Cortex of kidney (tissue), 1 donor: Measurements from ENCODE around the gene IGSF10.
"Not testable (repeated sequence)": the region's sequence is repeated elsewhere in the genome, so short reads cannot be mapped to it uniquely, and the experiment has no call there.

ENCODE experiments used
- DNase-seq: peaks from one replicate; lab custom pipeline; 2025; lab: John Stamatoyannopoulos, UW

Gene IGSF10

GRCh38 chr3:151460774-151461450 lies at the start of gene IGSF10:
IGSF10 (minus strand) TSS chr3:151461061; CDS start chr3:151458709, 2,352 bp downstream.
- DNase-seq = no peak

GRCh38 chr3:151509468-151510135 lies 48.7 kb upstream of the IGSF10 start:
- not testable (repeated sequence) for DNase-seq

DNA sequence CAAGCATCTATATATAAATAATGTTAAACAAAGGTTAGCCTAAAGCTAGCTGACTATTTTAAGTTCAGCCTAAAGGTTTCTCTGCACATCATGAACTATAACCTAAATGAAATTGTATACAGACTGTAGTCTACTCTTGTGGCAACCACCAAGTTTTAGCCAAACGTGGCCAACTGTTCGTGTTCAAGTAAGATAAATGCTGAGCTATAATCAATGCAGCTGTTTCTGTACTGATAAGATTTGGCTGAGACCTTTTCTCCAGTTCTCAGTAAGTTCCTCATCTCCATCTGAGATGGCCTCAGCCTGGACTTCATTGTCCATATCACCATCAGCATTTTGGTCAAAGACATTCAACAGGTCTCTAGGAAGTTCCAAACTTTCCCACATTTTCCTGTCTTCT lies 43.7 kb upstream of the IGSF10 start:
- no peak for DNase-seq

GRCh38 chr3:151503074-151503473 lies 42.2 kb upstream of the IGSF10 start:
- DNase-seq = no peak

DNA sequence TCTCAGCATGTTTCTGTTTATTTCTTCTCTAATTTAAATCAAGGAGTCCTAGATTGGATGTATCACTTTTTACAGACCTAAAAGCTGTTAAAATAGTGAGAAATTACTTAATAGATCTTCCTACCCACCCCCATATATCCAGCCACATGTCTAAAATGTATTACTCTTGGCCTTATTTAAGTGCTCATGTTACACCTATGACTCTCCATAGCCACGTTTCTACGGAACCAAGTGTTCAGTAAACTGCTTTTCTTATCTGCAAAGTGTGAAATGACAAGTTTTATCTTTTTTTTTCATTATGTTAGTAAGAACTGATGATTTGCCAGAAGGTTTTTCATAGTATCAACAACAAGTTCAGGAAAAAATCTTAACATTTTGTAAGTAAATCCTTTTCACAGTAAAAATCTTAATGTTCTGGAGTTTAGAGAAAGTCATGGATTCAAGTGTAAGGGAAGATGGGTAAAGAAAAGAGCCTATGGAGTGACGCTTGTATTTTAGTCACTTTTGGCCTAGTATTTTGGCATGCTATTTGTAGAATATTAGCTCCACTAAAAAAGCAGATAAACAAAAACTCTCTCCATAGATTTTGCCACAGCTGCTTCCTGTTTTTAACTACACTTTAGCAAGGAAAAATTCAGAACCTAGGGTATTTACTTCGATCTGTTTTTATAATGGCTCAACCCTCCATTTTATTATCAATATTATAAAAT lies 41.2 kb upstream of the IGSF10 start:
- no peak for DNase-seq

DNA sequence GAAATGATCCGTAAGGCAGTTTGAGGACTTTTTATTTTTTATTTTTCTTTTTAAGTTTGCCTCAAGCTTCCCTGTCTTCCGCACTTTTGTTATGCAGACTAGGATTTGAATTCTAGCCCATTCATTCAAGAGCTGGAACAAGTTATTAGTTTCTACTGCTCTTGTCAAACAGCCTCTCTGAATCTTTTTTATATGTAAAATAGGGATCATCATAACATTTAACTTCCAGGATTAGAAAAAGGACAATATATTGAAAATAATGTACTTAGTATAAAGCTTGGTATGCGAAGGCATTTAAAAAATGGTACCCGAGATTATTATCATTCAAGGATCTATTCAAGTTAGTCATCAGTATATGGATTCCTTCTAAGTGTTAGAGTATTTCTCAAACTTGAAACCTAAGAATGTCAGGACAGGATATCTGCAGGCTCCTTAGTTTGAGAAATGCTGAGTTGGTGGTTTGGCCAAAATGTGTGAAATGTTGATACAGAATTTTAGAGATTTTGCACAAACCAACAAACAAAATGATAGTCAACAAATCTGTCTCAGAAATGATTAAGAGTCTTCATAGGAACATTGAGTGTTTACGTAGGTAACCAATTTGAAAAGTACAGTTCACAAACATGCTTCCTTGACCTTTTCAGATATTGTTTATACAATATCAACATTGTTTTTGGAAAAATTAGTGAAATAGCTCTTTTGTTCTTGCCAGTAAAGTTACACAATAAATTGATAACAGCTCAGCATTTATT lies 40.5 kb upstream of the IGSF10 start:
- DNase-seq = no peak

GRCh38 chr3:151499168-151499567 lies 38.3 kb upstream of the IGSF10 start:
- no peak for DNase-seq

- no peak for DNase-seq
These were observed 30.7 kb upstream of the IGSF10 start for GRCh38 chr3:151491525-151491924.

GRCh38 chr3:151487833-151488232 lies 27.0 kb upstream of the IGSF10 start:
- not testable (repeated sequence) for DNase-seq

DNA sequence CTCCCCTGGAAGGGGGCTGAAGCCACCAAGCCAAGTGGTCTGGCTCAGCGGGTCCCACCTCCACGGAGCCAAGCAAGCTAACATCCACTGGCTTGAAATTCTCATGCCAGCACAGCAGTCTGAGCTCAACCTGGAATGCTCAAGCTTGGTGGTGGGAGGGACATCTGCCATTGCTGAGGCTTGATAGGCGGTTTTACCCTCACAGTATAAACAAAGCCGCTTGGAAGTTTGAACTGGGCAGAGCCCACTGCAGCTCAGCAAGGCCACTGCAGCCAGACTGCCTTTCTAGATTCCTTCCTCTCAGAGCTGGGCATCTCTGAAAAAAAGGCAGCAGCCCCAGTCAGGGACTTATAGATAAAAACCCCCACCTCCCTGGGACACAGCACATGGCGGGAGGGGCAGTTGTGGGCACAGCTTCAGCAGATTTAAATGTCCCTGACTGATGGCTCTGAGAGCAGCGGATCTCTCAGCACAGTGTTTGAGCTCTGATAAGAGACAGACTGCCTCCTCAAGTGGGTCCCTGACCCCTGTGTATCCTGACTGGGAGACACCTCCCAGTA lies 23.2 kb upstream of the IGSF10 start:
- DNase-seq = no peak

DNA sequence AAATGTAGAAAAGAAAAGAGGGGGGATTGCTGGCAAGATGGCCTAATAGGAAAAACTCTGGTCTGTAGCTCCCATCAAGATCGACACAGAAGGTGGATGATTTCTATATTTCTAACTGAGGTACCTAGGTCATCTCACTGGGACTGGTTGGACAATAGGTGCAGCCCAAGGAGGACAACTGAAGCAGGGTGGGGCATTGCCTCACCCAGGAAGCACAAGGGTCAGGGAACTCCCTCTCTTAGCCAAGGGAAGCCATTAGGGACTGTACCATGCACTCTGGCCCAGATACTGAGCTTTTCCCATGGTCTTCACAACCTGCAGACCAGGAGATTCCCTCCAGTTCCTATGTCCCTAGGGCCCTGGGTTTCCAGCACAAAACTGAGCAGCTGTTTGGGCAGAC lies 22.6 kb upstream of the IGSF10 start:
- DNase-seq = no peak

GRCh38 chr3:151480492-151480891 lies 19.6 kb upstream of the IGSF10 start:
- no peak for DNase-seq

DNA sequence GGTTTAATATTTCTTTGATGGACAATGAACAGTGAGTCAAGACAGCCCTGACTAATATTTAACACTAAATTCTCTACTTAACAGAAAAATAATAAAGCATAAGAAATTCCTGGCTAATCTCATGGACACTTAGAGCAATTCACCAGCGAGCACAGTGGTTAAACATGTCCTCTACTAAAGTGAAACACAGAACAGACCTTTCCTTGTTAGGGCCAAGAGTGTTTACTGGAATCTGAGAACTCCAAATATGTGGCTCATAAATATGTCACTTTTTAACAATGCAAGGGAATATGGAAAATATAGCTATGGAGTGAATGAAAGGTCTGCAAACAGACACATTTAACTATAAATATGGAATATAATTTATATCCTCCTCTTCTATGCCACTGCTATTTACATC lies 18.6 kb upstream of the IGSF10 start:
- DNase-seq = no peak

- no peak for DNase-seq
These were observed 17.5 kb upstream of the IGSF10 start for GRCh38 chr3:151478335-151478697.

DNA sequence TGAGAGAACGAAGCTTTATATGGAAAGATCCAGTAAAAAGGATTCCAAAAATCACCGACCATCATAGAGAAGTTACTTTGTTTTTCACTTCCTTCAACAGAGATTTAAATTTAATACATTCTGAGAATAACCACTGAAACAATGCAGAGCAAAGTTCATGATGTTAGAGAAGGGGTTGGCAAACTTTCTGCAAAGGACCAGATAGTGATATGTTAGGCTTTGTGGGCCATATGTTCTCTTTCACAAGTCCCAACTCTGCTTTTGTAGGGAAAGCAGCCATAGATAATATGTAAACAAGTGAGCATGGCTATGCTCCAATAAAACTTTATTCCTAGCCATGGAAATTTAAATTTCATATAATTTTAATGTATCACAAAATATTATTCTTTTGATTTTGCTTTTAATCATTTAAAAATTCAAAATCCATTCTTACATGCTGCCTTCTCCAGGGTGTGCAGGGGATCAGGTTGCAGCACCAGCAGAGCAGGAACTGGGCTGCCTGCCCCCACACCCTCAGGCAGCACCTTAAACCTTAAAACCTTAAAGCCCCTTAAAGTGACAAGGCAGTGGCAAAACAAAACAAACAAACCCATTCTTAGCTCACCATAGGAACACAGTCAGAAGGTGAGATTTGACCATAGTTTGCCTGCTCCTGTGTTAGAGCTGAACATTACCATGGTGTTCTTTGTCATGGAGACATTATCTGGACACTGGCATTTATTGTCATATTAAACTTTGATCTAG lies 16.9 kb upstream of the IGSF10 start:
- no peak for DNase-seq

DNA sequence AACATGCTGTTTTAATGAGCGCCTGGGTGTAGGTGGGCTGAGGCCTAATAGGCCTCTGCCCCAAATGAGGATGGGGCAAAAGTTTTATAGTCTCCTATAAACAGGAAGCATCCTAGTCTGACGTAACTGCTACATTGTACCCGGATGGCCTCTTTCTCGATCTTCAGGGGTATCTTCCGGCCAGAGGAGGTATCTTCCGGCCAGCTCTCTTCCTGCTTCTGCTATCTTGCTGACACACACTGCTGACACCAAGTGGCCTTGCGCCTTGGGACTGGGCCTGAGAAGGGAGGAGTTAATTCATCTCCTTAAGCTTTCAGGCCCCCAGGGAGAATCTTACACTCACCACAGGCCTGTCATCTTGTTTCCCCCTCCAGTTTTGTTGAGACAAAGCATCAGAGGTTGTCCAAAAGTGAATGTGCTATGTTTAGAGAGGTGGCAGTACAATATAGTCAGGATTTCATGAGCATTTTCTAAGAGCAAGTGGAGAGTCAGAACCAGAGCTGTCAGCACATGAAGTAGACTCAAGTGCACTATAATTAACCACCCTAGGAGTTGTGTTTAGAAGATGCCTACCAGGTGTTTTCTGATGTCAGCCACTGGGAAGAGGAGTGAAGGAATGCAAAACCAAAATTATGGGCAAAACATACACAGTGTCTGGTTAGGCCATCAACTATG lies 15.6 kb upstream of the IGSF10 start:
- no peak for DNase-seq

- no peak for DNase-seq
These were observed 7.5 kb upstream of the IGSF10 start for GRCh38 chr3:151468284-151468917.

GRCh38 chr3:151467069-151467468 lies 6.2 kb upstream of the IGSF10 start:
- no peak for DNase-seq

- DNase-seq = no peak
These were observed 2.1 kb upstream of the IGSF10 start for GRCh38 chr3:151462991-151463390.

GRCh38 chr3:151462278-151462780 lies 1.5 kb upstream of the IGSF10 start:
- no peak for DNase-seq
